ENCODE measurements around the gene CLCA1. TPM values are rescaled to one million over a fixed set of nuclear protein-coding genes. Genes with fewer than 3 reads are reported as not detected.

CLCA1 gene
- total RNA-seq, 1 experiment from 2014 or later, result 0.12 TPM

- CTCF ChIA-PET, result no interaction called here
- H3K27me3 ChIP-seq (ENCODE audit: insufficient read depth, low read length), result no peaks in the 10 kb centered on the region
- ATAC-seq (no peak), DNase-seq (ENCODE audit: low read depth, low spot score) (no peak)
- H3K79me2 ChIP-seq (ENCODE audit: insufficient read depth, low read length), result no peaks in the 10 kb centered on the region
- no peaks in the 10 kb centered on the region for H3K9me2 ChIP-seq (ENCODE audit: insufficient read depth)
- POLR2A ChIA-PET, result no interaction called here
- no TSS peak for BruUV-seq (replicated peaks)
- H4K20me1 ChIP-seq (ENCODE audit: insufficient read depth), result no peaks in the 10 kb centered on the region
- no peaks in the 10 kb centered on the region for H3K9me3 ChIP-seq (ENCODE audit: control insufficient read depth in 1 of 2, insufficient read depth in 1 of 2, low read depth in 1 of 2, low read length in 2 of 2)
- H3K4me2 ChIP-seq (ENCODE audit: low read length), result no peak overlapping the region
- intact Hi-C loops (cut with micrococcal nuclease), result loop anchor here (10.0 kb wide), 1 partner anchor 606 kb away; no protein-coding TSS in a partner anchor
- H3K4me1 ChIP-seq (ENCODE audit: control insufficient read depth in 1 of 2, insufficient read depth in 2 of 2, low read length in 2 of 2), result no peaks in the 10 kb centered on the region
- no peak overlapping the region for H3K9ac ChIP-seq (ENCODE audit: low read length)
- H3K27ac ChIP-seq (ENCODE audit: low read depth, low read length), result no peak overlapping the region
- no peaks in the 10 kb centered on the region for H3K36me3 ChIP-seq (ENCODE audit: control insufficient read depth in 1 of 2, insufficient read depth in 2 of 2, low read length in 2 of 2)
- no peak overlapping the region for H3K4me3 ChIP-seq (replicated peaks in 1 of 2; ENCODE audit: low read depth in 1 of 2, low read length in 2 of 2)
- TF ChIP-seq ZNF274 (IDR thresholded peaks at IDR 0.05; ENCODE audit: low read depth, low read length) (no peak), ELF1 (IDR thresholded peaks at IDR 0.05; ENCODE audit: borderline replicate concordance, low read depth) (no peak), TCF7L2 (IDR thresholded peaks at IDR 0.05; ENCODE audit: borderline replicate concordance, extremely low read depth, insufficient read depth, insufficient read length) (no peak), EZH2 (IDR thresholded peaks at IDR 0.05) (no peak)
- TF ChIP-seq, protein P1, sequence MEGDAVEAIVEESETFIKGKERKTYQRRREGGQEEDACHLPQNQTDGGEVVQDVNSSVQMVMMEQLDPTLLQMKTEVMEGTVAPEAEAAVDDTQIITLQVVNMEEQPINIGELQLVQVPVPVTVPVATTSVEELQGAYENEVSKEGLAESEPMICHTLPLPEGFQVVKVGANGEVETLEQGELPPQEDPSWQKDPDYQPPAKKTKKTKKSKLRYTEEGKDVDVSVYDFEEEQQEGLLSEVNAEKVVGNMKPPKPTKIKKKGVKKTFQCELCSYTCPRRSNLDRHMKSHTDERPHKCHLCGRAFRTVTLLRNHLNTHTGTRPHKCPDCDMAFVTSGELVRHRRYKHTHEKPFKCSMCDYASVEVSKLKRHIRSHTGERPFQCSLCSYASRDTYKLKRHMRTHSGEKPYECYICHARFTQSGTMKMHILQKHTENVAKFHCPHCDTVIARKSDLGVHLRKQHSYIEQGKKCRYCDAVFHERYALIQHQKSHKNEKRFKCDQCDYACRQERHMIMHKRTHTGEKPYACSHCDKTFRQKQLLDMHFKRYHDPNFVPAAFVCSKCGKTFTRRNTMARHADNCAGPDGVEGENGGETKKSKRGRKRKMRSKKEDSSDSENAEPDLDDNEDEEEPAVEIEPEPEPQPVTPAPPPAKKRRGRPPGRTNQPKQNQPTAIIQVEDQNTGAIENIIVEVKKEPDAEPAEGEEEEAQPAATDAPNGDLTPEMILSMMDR (IDR thresholded peaks at IDR 0.05 in 2 of 3, conservative IDR thresholded peaks at IDR 0.05 in 1 of 3; ENCODE audit: borderline replicate concordance in 1 of 3, insufficient read depth in 1 of 3, low read depth in 2 of 3, low read length in 2 of 3), result no peak
- RAD21 ChIA-PET (ENCODE audit: low non-redundant PET in 1 of 2, low total read pairs in 2 of 2, uncharacterized antibody in 2 of 2, unreplicated experiment in 2 of 2), result no interaction called here
- H2AFZ ChIP-seq (ENCODE audit: low read depth, low read length, poor library complexity, severe bottlenecking), result no peak overlapping the region
Measured at GRCh38 chr1:86478416-86479156, 9.9 kb downstream of the CLCA1 start.

- TF ChIP-seq ZFX (IDR thresholded peaks at IDR 0.05) (no peak), CBX3 (IDR thresholded peaks at IDR 0.05; ENCODE audit: low read depth) (no peak), FOSL1 (IDR thresholded peaks at IDR 0.05; ENCODE audit: low read depth) (no peak), CEBPB (IDR thresholded peaks at IDR 0.05; ENCODE audit: low read depth) (no peak)
- Histone ChIP-seq H4K20me1 (ENCODE audit: insufficient read depth) (no peaks in the 10 kb centered on the region), H3K4me2 (ENCODE audit: low read length) (no peak overlapping the region), H3K4me1 (ENCODE audit: control insufficient read depth in 1 of 2, insufficient read depth in 2 of 2, low read length in 2 of 2) (no peaks in the 10 kb centered on the region), H3K27me3 (ENCODE audit: insufficient read depth, low read length) (no peaks in the 10 kb centered on the region), H2AFZ (ENCODE audit: low read depth, low read length, poor library complexity, severe bottlenecking) (no peak overlapping the region), H3K27ac (ENCODE audit: low read depth, low read length) (no peak overlapping the region), H3K9me3 (ENCODE audit: control insufficient read depth in 1 of 2, insufficient read depth in 1 of 2, low read depth in 1 of 2, low read length in 2 of 2) (no peaks in the 10 kb centered on the region), H3K9me2 (ENCODE audit: insufficient read depth) (no peaks in the 10 kb centered on the region), H3K9ac (ENCODE audit: low read length) (no peak overlapping the region), H3K79me2 (ENCODE audit: insufficient read depth, low read length) (no peaks in the 10 kb centered on the region), H3K36me3 (ENCODE audit: control insufficient read depth in 1 of 2, insufficient read depth in 2 of 2, low read length in 2 of 2) (no peaks in the 10 kb centered on the region), H3K4me3 (replicated peaks in 1 of 2; ENCODE audit: low read depth in 1 of 2, low read length in 2 of 2) (no peak overlapping the region)
- intact Hi-C loops (cut with micrococcal nuclease), result no loop called here
- DNase-seq (ENCODE audit: low read depth, low spot score) (no peak), ATAC-seq (no peak)
- BruUV-seq (replicated peaks), result no TSS peak
- RAD21 ChIA-PET (ENCODE audit: low non-redundant PET in 1 of 2, low total read pairs in 2 of 2, uncharacterized antibody in 2 of 2, unreplicated experiment in 2 of 2), result no interaction called here
- POLR2A ChIA-PET, result no interaction called here
- CTCF ChIA-PET, result no interaction called here
Measured at GRCh38 chr1:86481966-86482365, 13.2 kb downstream of the CLCA1 start.
